Measurements from ENCODE around the gene ANKMY2. TPM values are rescaled to one million over a fixed set of nuclear protein-coding genes. Genes with fewer than 3 reads are reported as not detected.

ANKMY2 gene
- total RNA-seq, 2 experiments from 2014 or later, result 9.8 to 10.5 TPM

DNA sequence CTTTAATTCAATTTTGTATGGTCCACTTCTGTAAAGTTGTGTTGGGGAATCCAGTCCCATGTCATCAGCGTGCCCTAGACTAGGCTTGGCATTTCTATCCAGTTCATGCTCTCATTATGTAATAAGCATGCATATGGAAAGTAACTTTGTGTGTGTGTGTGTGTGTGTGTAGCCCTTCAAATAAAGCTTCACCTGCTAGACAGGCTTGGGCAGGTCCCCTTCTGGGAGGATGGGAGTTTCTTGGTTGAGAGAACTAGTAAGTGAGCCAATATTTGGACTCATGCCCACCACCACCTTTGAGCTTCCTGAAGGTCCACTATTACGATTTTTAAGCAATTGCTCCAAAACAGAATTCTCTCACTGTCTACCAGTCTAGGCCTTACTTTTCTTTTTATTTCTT lies 7.3 kb upstream of the ANKMY2 start:
- H3K4me3 Mint-ChIP-seq, result no peak overlapping the region
- H3K36me3 Mint-ChIP-seq (ENCODE audit: low read depth), result peaks cover 43% of the 10 kb centered on the region
- CTCF ChIA-PET, result no interaction called here
- no peaks in the 10 kb centered on the region for H3K27me3 Mint-ChIP-seq
- no peak overlapping the region for H3K27ac Mint-ChIP-seq
- TF ChIP-seq, protein P1, sequence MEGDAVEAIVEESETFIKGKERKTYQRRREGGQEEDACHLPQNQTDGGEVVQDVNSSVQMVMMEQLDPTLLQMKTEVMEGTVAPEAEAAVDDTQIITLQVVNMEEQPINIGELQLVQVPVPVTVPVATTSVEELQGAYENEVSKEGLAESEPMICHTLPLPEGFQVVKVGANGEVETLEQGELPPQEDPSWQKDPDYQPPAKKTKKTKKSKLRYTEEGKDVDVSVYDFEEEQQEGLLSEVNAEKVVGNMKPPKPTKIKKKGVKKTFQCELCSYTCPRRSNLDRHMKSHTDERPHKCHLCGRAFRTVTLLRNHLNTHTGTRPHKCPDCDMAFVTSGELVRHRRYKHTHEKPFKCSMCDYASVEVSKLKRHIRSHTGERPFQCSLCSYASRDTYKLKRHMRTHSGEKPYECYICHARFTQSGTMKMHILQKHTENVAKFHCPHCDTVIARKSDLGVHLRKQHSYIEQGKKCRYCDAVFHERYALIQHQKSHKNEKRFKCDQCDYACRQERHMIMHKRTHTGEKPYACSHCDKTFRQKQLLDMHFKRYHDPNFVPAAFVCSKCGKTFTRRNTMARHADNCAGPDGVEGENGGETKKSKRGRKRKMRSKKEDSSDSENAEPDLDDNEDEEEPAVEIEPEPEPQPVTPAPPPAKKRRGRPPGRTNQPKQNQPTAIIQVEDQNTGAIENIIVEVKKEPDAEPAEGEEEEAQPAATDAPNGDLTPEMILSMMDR (IDR thresholded peaks at IDR 0.05), result no peak
- peaks cover 62% of the 10 kb centered on the region for H3K4me1 Mint-ChIP-seq (ENCODE audit: low read depth)
- POLR2A ChIA-PET, result interaction anchor here (1.0 to 1.5 kb wide), 2 partner anchors 9 to 39 kb away, joined by 3 to 5 read pairs; no protein-coding TSS in a partner anchor
- intact Hi-C loops (cut with micrococcal nuclease), result no loop called here
- DNase-seq (no peak), ATAC-seq (no peak)
- H3K9me3 Mint-ChIP-seq, result no peaks in the 10 kb centered on the region

DNA sequence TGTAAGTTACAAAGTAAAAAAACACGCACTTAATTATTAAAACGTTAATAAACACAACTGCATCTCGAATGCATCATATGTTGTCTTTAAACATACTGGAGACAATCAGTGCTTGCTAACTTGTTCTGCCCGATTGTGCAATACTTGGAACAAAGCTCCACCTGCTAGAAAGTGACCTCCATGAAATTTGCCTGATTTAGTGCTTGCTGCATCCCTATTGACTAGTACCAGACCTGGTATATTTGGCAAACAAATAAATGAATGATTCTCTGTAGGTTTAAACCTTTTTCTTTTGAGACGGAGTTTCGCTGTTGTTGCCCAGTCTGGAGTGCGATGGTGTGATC lies 6.7 kb upstream of the ANKMY2 start:
- Mint-ChIP-seq H3K9me3 (no peaks in the 10 kb centered on the region), H3K4me3 (no peak overlapping the region), H3K36me3 (ENCODE audit: low read depth) (peaks cover 44% of the 10 kb centered on the region), H3K27me3 (no peaks in the 10 kb centered on the region), H3K4me1 (ENCODE audit: low read depth) (peaks cover 64% of the 10 kb centered on the region), H3K27ac (no peak overlapping the region)
- ChIA-PET POLR2A (interaction anchor here (1.0 to 1.5 kb wide), 2 partner anchors 8 to 40 kb away, joined by 3 to 5 read pairs; no protein-coding TSS in a partner anchor), CTCF (no interaction called here)
- intact Hi-C loops (cut with micrococcal nuclease), result no loop called here
- TF ChIP-seq, protein P1 (IDR thresholded peaks at IDR 0.05), result no peak
- no peak for ATAC-seq
- DNase-seq, result no peak

DNA sequence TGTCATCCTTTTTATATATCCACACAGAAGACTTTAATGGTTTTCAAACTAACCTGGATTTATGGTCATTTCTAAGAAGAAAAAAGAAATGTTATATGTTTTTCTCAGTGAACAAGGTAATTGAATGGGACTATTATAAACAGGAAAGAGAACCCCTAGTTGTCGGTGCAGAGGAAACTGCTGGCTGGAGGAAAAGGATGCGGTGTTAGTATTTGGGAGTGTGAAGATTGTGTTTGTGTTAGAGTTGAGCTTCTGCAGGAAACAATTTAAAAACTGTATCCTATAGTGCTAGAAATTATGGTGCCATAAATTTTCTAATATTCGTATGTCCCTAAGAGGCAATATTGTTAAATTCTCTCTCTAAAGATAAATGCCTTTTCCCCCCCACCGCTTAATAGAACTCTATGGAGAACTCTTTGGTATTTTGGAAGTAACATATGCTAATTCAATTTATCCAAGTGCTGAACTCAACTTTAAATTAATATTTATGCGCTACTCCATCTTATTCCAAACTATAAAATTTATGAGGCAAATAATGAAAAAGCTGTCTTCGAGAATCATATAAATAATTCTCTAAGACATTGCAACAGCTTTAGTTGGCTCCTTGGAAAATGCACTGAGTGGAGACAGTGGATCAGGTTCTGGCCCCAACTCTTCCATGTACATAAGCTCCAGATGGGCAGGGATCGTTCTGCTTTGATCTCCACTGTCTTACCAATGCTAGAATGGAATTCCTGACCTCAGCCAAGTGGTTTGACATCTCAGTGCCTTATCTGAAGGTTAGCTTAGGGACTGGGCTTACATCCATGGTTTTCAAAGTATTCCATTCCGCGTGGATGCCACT lies 6.1 kb upstream of the ANKMY2 start:
- ATAC-seq, result no peak
- Mint-ChIP-seq H3K9me3 (no peaks in the 10 kb centered on the region), H3K4me1 (ENCODE audit: low read depth) (peaks cover 64% of the 10 kb centered on the region), H3K36me3 (ENCODE audit: low read depth) (peaks cover 48% of the 10 kb centered on the region), H3K4me3 (peak overlapping the region; percentile 24), H3K27ac (no peak overlapping the region), H3K27me3 (no peaks in the 10 kb centered on the region)
- DNase-seq, result no peak
- POLR2A ChIA-PET, result interaction anchor here (0.7 to 1.5 kb wide), 3 partner anchors 7 to 40 kb away, joined by 3 to 5 read pairs (median 3); no protein-coding TSS in a partner anchor
- intact Hi-C loops (cut with micrococcal nuclease), result no loop called here
- CTCF ChIA-PET, result no interaction called here
- TF ChIP-seq, protein P1 (IDR thresholded peaks at IDR 0.05), result no peak

DNA sequence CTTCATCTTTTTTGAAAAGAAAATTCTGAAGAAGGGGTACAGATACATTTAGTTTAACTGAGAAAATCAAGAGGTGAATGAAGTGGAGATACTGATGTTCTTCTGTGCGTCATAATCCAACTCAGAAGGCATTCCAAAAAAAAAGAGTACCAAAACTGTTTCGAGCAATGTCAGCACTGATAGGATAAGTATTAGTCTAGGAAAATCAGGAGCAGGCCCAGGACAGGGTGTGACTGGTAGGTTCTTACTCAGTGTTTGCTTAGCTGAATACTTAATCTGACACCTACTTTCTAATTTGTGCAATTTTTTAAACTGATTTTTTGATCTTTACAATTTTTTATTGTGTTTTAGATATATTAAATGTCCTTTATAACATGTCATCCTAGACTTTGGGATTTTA lies 4.7 kb upstream of the ANKMY2 start:
- peaks cover 44% of the 10 kb centered on the region for H3K36me3 Mint-ChIP-seq (ENCODE audit: low read depth)
- ChIA-PET POLR2A (no interaction called here), CTCF (no interaction called here)
- no peaks in the 10 kb centered on the region for H3K27me3 Mint-ChIP-seq
- ATAC-seq, result no peak
- no peaks in the 10 kb centered on the region for H3K9me3 Mint-ChIP-seq
- H3K27ac Mint-ChIP-seq, result no peak overlapping the region
- intact Hi-C loops (cut with micrococcal nuclease), result no loop called here
- TF ChIP-seq, protein P1 (IDR thresholded peaks at IDR 0.05), result no peak
- no peak overlapping the region for H3K4me3 Mint-ChIP-seq
- peaks cover 58% of the 10 kb centered on the region for H3K4me1 Mint-ChIP-seq (ENCODE audit: low read depth)
- DNase-seq, result no peak

DNA sequence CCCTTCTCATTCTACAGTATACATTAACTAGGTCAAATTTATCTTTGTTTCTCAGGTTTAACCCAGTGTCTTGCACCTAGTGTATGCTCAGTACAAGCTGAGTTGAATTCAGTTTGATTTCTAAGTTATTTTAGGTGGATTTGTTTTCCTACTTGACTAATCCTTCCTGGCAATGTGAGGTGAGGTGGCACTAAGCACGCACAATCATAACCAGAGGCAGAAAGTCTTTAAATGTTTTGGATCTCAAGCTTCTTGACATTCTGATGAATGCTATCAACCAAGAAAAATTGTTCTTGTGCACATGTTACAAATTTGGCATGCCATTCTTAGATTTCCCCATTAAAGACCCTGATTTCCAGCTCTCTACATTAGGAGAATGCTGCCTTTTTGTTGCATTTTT lies 3.6 kb upstream of the ANKMY2 start:
- DNase-seq, result no peak
- ChIA-PET CTCF (no interaction called here), POLR2A (interaction anchor here (0.6 to 0.9 kb wide), 2 partner anchors 9 to 228 kb away, joined by 3 read pairs; partner anchors contain the start of gene CRPPA)
- Mint-ChIP-seq H3K4me3 (peak overlapping the region; percentile 54), H3K4me1 (ENCODE audit: low read depth) (peaks cover 62% of the 10 kb centered on the region), H3K36me3 (ENCODE audit: low read depth) (peaks cover 44% of the 10 kb centered on the region), H3K27ac (no peak overlapping the region), H3K27me3 (no peaks in the 10 kb centered on the region), H3K9me3 (no peaks in the 10 kb centered on the region)
- intact Hi-C loops (cut with micrococcal nuclease), result no loop called here
- no peak for ATAC-seq
- TF ChIP-seq, protein P1 (IDR thresholded peaks at IDR 0.05), result no peak
